Effector memory CD8-positive, alpha-beta T cell (primary cell): ENCODE measurements around the gene TEX35.
A peak's percentile ranks its signal among the peaks of the same experiment; 100 is the strongest.

Source experiments
- ATAC-seq: fragments of 150-1000 bp; cut with Tn5 transposase; replicated peaks from 2 replicates; pipeline ENCODE4 v1.10.0; 2021; ENCODE audit warnings: mild to moderate bottlenecking, moderate library complexity
- DNase-seq, 3 experiments: peaks; one replicate each; pipeline ENCODE4 v3.0.0; 2021
- H3K27ac Mint-ChIP-seq, 2 donors: one replicate each; pipeline ENCODE4 v1.8.0; 2022; ENCODE audit warnings: mild to moderate bottlenecking in 2 of 2, mixed read lengths in 2 of 2, moderate library complexity in 2 of 2
- H3K27me3 Mint-ChIP-seq, 2 donors: one replicate each; pipeline ENCODE4 v1.8.0; 2022; ENCODE audit warnings: mixed read lengths in 2 of 2
- H3K36me3 Mint-ChIP-seq: one replicate; pipeline ENCODE4 v1.8.0; 2022; ENCODE audit warnings: mild to moderate bottlenecking, moderate library complexity, mixed read lengths; ENCODE audit not compliant: insufficient read depth
- H3K4me1 Mint-ChIP-seq, 2 donors: one replicate each; pipeline ENCODE4 v1.8.0; 2022; ENCODE audit warnings: low read depth in 2 of 2, mixed read lengths in 2 of 2
- H3K4me3 Mint-ChIP-seq, 2 donors: one replicate each; pipeline ENCODE4 v1.8.0; 2022; ENCODE audit warnings: mild to moderate bottlenecking in 2 of 2, mixed read lengths in 2 of 2, moderate library complexity in 2 of 2
- H3K9me3 Mint-ChIP-seq, 2 donors: one replicate each; pipeline ENCODE4 v1.8.0; 2022; ENCODE audit warnings: mixed read lengths in 2 of 2

TEX35 gene

DNA sequence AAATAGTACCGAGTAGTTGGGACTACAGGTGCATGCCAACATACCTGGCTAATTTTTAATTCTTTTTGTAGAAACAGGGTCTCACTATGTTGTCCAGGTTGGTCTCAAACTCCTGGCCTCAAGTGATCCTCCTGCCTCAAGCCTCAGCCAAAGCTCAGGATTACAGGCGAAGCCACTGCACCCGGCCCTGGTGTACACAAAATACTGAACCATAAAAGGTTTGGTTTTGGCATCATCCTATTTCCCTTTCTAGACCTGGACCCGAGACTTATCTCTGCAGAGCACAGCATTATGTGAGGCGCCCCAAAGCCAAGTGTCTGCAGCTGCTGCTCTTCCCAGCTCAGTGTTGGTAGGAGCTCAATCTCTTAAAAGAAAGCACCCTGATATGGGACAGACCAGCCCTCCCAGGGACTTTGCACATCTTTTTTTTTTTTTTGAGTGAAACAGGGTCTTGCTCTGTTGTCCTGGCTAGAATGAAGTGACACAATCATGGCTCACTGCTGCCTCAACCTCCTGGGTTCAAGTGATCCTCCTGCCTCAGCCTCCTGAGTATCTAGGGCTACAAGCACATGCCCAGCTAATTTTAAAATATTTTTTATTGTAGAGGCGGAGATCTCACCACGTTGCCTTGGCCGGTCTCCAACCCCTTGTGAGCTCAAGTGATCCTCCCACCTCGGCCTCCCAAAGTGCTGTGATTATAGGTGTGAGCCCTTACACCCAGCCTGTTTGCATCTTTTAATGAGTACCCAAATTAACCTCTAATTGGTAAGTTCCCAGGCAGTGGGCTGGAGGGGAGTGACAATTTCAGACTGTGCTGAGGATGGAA, 20.4 kb downstream of the TEX35 start:
- H3K4me1 Mint-ChIP-seq: peaks cover 3 to 4% of the 10 kb centered on the region in 2 donors
- no peak overlapping the region for H3K4me3 Mint-ChIP-seq
- ATAC-seq (no peak), DNase-seq (no peak)
- no peak overlapping the region for H3K27ac Mint-ChIP-seq
- H3K9me3 Mint-ChIP-seq: no peaks in the 10 kb centered on the region
- H3K27me3 Mint-ChIP-seq: peaks cover 0 to 3% of the 10 kb centered on the region in 2 donors
- H3K36me3 Mint-ChIP-seq: peaks cover 2% of the 10 kb centered on the region

DNA sequence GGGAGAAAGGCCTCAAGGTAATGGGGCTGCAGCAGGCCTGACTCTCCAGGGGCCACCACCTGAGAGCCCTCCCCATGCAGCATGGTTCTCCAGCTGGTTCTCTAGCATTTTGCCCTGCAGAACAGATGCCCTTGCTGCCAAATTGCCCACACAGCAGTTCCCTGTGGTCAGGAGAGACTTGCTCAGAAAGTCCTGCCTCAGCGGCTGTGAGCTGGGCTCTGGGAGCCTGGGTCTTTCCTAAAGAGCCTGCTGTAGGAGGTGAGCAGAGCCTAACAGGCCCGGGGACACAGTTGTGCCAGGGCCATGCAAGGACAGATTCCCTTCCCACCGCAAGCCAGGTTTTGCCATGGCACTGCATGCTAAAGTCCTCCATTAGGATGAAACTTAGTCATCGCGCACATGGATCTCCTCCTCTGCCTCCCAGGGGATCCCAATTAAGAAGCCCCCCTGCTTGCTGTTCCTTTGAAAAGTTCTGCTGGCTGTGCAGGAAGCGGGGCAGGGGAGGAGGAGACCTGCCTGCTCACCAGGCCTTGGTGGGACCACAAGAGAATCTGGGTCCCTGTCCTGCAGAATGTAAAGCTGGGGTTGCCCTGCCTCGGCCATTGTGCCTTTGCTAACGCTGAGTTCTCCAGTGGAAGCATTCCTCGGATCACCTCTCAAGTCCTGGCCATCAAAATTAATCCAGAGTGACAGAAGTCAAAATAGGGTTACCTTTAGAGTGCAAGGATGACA, 21.4 kb downstream of the TEX35 start:
- Mint-ChIP-seq H3K4me1 (peaks cover 3 to 4% of the 10 kb centered on the region in 2 donors), H3K4me3 (no peak overlapping the region), H3K27ac (no peak overlapping the region), H3K27me3 (no peaks in the 10 kb centered on the region), H3K36me3 (peaks cover 2% of the 10 kb centered on the region), H3K9me3 (no peaks in the 10 kb centered on the region)
- no peak for ATAC-seq
- DNase-seq: no peak

DNA sequence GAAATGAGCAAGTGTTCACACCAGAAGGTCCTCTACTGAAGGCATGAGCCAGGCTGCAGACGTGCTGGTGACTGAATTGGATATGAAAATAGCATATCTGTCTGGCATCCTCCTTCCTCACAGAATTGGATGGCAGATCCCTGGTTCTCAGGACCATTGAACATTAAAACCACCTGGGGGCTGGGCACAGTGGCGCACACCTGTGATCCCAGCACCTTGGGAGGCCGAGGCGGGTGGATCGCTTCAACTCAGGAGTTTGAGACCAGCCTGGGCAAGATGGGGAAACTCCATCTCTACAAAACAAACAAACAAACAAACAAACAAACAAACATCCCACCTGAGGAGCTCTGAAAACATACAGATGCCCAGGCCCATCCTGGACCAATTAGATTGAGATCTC, 23.4 kb downstream of the TEX35 start:
- no peak for DNase-seq
- no peak overlapping the region for H3K27ac Mint-ChIP-seq
- ATAC-seq: no peak
- H3K9me3 Mint-ChIP-seq: no peaks in the 10 kb centered on the region
- H3K4me1 Mint-ChIP-seq: peaks cover 3 to 7% of the 10 kb centered on the region in 2 donors
- H3K4me3 Mint-ChIP-seq: no peak overlapping the region
- no peaks in the 10 kb centered on the region for H3K27me3 Mint-ChIP-seq
- H3K36me3 Mint-ChIP-seq: peaks cover 2% of the 10 kb centered on the region

DNA sequence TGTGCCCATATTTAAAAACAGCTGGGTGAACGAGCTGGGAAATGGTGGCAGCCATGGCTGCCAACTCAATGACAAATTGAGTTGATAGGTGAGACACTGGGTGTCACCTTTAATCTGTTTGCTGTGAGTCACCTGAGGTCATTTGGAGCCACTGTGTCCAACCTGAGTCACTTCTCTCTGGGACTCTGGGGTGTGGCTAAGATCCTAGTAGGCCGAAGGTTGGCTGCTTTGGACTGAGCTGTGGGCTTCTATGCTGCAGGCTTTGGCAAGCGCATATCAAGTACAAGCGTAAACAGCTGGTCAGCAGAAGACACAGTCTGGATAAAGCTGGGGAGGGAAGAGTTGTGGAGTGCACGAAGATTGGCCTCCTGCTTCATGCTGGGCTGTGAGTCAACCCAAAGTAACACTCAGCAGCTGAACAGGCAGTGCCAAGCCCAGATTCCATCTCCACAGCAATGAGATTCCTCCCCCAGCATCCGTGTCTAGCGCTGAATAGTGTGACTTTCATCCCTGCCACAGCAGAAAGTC, 24.0 kb downstream of the TEX35 start:
- Mint-ChIP-seq H3K4me1 (peaks cover 7% of the 10 kb centered on the region in 2 donors), H3K36me3 (peaks cover 2% of the 10 kb centered on the region), H3K9me3 (no peaks in the 10 kb centered on the region), H3K4me3 (no peak overlapping the region), H3K27me3 (no peaks in the 10 kb centered on the region), H3K27ac (no peak overlapping the region)
- ATAC-seq (no peak), DNase-seq (no peak)

DNA sequence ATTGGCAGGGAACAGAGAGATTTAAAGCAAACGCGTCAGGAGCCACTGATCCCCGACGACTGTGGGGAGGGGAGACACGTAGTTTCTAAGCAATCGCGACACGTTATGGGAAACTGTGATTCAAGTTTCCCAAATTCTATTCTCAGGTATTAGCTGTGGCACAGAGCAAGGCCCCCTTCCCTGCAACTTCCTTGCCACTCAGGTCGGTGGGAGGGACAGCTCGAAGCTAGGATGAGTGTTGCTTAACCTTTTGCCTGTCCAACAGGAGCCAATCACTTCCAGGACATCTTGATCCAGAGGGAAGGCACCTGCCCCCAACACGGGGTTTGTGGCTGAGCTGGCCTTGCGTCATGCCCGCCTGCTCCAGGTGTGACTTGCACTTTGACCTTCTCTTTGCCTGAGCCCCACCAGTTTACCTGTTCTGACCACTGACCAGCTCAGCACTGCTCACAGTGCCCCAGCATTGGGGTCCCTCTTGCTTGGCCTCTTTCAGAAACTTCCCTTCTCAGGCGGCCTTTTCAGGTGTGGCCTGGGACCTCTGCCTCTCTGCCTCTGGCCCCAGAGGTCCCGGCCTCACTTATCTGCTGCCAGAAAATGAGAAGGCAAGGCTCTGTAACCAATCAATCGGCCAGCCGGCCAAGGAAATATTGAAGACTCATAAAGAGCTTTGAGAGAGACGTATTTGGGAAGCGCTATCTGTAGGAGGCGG, 24.6 kb downstream of the TEX35 start:
- H3K27ac Mint-ChIP-seq: no peak overlapping the region
- peaks cover 3 to 6% of the 10 kb centered on the region in 2 donors for H3K4me1 Mint-ChIP-seq
- no peak for ATAC-seq
- no peaks in the 10 kb centered on the region for H3K9me3 Mint-ChIP-seq
- H3K27me3 Mint-ChIP-seq: no peaks in the 10 kb centered on the region
- no peak overlapping the region for H3K4me3 Mint-ChIP-seq
- no peaks in the 10 kb centered on the region for H3K36me3 Mint-ChIP-seq
- no peak for DNase-seq

DNA sequence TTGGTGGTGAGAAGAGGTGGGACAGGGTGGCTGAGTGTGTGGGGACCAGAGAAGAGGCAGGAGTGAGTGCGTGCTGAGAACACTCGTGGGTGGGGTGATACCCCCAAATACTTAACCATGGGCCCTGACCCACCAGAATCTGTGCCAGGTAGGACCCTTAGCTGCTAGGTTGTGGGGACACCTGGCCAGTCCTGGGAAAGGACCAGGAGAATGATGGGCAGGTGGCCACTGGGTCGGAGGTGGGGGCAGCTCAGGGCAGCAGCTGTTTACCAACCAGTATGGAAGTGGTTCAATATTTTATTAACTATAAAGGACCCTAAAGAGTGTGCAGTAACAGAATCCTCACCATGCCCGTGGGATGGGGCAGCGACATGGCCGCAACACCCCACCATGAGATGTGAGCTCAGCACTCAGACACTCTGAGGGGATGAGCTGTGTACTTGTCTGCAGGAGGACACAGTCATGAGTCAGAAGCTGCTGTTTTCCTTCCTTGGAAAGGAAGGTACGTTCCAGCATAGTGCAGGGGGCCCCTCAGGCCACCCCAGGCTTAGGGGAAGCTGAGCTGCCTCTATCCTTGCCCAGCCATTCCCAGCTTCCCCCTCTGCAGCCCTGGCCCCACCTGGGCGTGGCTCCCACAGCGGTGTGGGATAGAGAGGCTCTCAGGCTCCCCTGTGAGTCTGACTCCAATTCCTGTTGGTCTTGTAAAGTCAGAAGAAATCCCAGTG, 25.4 kb downstream of the TEX35 start:
- DNase-seq: no peak
- ATAC-seq: no peak
- Mint-ChIP-seq H3K4me1 (peaks cover 6 to 7% of the 10 kb centered on the region in 2 donors), H3K4me3 (no peak overlapping the region), H3K9me3 (no peaks in the 10 kb centered on the region), H3K27ac (no peak overlapping the region), H3K27me3 (no peaks in the 10 kb centered on the region), H3K36me3 (no peaks in the 10 kb centered on the region)

DNA sequence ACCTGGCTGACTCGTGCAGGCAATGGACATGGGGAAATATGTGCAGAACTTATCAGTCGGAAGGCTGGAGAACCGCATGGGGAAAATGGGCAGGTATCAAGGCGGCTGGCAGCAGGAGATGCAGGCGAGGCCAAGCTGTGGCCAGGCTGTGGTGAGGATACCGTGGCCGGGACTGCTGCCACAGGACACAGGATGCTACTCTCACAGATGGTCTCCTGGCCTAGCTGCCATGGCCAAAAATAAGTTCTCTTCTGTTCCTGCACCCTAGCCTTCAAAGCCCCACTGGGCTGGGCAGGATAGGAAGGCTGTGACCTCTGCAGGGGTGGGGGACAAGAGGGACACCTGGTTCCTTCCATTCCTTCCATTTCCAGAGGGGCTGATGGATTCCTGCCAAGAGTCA, 26.4 kb downstream of the TEX35 start:
- no peak overlapping the region for H3K4me3 Mint-ChIP-seq
- no peak overlapping the region for H3K27ac Mint-ChIP-seq
- no peaks in the 10 kb centered on the region for H3K36me3 Mint-ChIP-seq
- peaks cover 6 to 11% of the 10 kb centered on the region in 2 donors for H3K4me1 Mint-ChIP-seq
- no peaks in the 10 kb centered on the region for H3K9me3 Mint-ChIP-seq
- no peaks in the 10 kb centered on the region for H3K27me3 Mint-ChIP-seq
- DNase-seq: no peak
- no peak for ATAC-seq

DNA sequence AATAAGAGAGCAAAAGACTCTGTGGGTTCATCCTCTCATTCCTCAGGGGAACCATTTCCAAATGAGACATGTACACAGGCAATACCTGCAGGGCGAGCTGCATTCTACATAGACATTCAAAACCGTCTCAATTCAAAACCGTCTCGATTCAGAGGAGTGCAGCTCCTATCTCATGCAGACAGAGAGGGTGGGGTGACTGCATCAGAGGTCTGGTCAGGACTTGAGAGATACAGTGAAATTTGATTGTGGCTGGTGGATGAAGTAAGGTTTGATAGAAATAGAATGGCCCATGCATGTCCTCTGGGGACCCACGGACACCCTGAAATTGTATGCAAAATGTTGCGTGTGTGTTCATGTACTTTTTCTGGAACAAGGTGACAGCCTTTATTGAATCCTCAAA, 27.3 kb downstream of the TEX35 start:
- Mint-ChIP-seq H3K27ac (peak overlapping the region in 1 of 2 donors; percentile 1), H3K36me3 (no peaks in the 10 kb centered on the region), H3K9me3 (no peaks in the 10 kb centered on the region), H3K27me3 (no peaks in the 10 kb centered on the region), H3K4me1 (peaks cover 6 to 11% of the 10 kb centered on the region in 2 donors), H3K4me3 (no peak overlapping the region)
- ATAC-seq: no peak
- DNase-seq: no peak

DNA sequence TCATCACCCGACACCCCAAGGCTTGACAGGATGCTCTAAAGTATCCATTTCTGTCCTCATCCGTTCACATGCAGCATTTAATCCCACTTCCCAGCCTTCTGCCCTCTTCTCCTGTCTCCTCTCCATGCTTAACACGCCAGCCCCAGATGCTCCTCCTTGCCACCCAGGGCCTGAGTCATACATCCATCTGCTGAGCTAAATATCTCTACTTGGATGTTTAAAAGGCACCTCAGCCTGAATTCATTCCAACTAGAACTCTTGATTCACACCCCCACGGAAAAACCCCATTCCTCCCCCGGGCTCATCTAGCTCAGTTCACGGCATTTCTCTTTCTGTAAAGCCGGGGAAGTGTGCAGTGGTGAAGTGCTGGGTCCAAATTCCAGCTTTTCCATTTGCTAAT, 27.7 kb downstream of the TEX35 start:
- ATAC-seq (no peak), DNase-seq (no peak)
- no peaks in the 10 kb centered on the region for H3K9me3 Mint-ChIP-seq
- H3K4me3 Mint-ChIP-seq: no peak overlapping the region
- H3K4me1 Mint-ChIP-seq: peaks cover 6 to 11% of the 10 kb centered on the region in 2 donors
- no peaks in the 10 kb centered on the region for H3K36me3 Mint-ChIP-seq
- no peaks in the 10 kb centered on the region for H3K27me3 Mint-ChIP-seq
- H3K27ac Mint-ChIP-seq: peak overlapping the region in 1 of 2 donors; percentile 1

DNA sequence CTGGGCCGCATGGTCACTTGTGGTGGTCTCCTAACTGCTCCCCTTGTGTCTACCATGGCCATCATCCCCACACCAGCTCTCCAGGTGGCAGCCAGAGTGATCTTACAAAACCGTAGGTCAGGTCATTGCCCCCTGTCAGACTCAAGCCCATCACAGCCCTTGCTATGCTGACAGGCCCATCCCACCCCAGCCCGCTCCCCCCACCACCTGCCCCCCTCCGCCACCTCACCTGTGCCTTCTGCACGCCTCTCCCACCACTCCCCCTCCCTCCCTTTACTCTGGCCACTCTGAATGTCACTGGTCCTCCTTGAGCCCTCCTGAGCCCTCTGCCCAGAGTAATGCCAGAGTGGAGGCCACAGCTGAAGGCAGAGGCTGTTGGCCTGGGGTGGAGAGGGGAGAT, 28.5 kb downstream of the TEX35 start:
- Mint-ChIP-seq H3K27me3 (no peaks in the 10 kb centered on the region), H3K4me1 (peaks cover 6 to 11% of the 10 kb centered on the region in 2 donors), H3K27ac (peak overlapping the region in 1 of 2 donors; percentile 1), H3K4me3 (peak overlapping the region; percentile 88 to 90), H3K36me3 (peaks cover 4% of the 10 kb centered on the region), H3K9me3 (no peaks in the 10 kb centered on the region)
- ATAC-seq (no peak), DNase-seq (no peak)

DNA sequence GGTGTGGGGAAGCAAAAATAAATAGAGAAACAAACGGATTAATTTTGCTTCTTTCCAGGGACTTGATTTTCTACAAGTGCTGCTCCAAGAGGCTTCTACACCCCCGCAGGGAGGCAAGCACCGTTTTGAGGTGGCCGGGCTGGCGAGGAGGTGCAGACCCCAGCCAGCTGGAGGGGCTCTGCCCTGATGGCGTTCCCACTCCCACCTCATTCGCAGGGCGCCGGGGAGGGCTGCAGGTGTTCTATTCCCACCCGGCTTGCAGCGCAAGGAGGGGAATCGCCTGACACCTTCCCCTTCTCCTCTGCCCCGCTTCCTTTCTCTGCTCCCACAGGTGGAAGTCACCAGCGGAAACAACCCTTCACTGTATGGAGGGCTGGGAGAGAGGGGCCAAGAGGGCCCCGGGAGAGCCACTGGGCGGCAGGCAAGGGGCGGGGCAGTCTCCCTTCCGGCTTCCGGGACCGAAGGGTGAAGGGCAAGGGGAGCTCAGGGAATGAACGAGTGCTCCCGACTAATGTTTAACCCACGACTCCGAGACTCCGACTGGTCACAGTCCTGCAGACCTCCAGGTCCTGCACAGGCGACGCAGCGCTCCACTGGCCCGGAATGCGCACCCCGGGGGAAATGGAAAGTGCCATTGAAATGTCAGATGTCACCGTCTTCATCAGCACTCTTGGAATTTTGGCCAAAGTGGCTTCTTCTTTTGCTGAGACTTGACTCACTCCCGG, 29.1 kb downstream of the TEX35 start:
- H3K27ac Mint-ChIP-seq: peak overlapping the region; percentile 88 to 91
- H3K9me3 Mint-ChIP-seq: no peaks in the 10 kb centered on the region
- DNase-seq: peak in 1 of 3 experiments; percentile 20
- H3K4me3 Mint-ChIP-seq: peak overlapping the region; percentile 88 to 90
- no peaks in the 10 kb centered on the region for H3K27me3 Mint-ChIP-seq
- H3K4me1 Mint-ChIP-seq: peaks cover 6 to 11% of the 10 kb centered on the region in 2 donors
- peaks cover 4% of the 10 kb centered on the region for H3K36me3 Mint-ChIP-seq
- ATAC-seq: peak; percentile 39

DNA sequence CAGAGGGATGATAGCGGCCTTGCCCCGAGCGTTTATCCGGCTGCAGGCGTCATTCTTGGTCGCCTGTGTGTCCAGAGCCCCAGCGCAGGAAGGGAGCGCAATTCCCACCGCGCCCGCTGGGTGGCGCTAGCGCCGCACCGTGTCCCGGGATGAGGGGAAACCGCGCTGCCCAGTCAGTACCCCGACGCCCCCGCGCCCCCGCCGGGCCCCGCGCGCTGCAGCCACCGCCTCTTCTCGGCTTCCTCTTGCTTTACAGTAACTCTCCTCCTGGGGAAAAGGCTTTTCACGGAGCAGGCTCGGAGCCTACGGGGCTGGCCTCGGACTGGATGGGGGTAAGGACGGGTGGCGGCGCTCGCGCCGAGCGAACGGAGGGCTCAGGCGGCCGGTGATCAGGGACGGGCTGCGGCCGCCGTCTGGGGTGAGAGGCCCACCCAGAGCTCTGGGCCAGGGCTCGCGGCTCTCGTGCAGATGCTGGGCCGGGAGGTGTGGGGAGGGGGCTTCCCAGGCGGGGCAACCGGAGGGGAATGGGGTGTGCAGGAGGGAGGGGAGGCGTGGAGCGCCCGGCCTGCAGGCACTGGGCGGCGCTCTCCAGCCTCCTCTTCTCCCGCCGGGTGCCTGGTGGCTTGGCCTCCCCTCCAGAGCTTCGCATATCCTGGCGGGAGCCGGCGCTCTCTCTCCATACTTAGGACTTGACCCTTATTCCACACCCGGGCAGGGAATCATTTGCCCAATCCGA, 29.8 kb downstream of the TEX35 start:
- H3K9me3 Mint-ChIP-seq: no peaks in the 10 kb centered on the region
- peaks cover 6 to 11% of the 10 kb centered on the region in 2 donors for H3K4me1 Mint-ChIP-seq
- peak; percentile 85 to 91 (median 89) for DNase-seq

More for the DNA sequence above, 29.8 kb downstream of the TEX35 start:
- peak overlapping the region; percentile 88 to 91 for H3K27ac Mint-ChIP-seq
- ATAC-seq: peak; percentile 94
- H3K27me3 Mint-ChIP-seq: no peaks in the 10 kb centered on the region
- peaks cover 4% of the 10 kb centered on the region for H3K36me3 Mint-ChIP-seq
- H3K4me3 Mint-ChIP-seq: peak overlapping the region; percentile 88 to 90
